HEK293 (cell line): Measurements from ENCODE around the gene ACAP3.

Experiments
- CTCF ChIA-PET: fragments of 350-600 bp; formaldehyde crosslinking; extraction: SDS; loops from one replicate; lab custom pipeline; 2021; ENCODE audit warnings: antibody characterized with exemption; lab: Yijun Ruan, JAX
- POLR2A ChIA-PET: fragments of 300-600 bp; formaldehyde crosslinking; extraction: SDS; loops from one replicate; lab custom pipeline; 2020; ENCODE audit warnings: antibody characterized with exemption, inconsistent platforms; lab: Yijun Ruan, JAX
- H3K27ac ChIP-seq: fragments of 200-500 bp; sonication (Bioruptor generic); 2 replicates; pipeline ENCODE4 v1.5.1; 2014; ENCODE audit warnings: low read depth, low read length, control low read depth, inconsistent platforms; ENCODE audit errors: extremely low read depth
- H3K36me3 ChIP-seq, 2 experiments: fragments of 200-500 bp in 1 of 2; sonication (Bioruptor generic) in 1 of 2; 1 replicate in 1 of 2; 2 replicates in 1 of 2; pipeline ENCODE4 v1.5.1; 2014 to 2017; ENCODE audit warnings: inconsistent platforms in 2 of 2, low read length in 2 of 2; ENCODE audit not compliant: control insufficient read depth in 2 of 2, insufficient read depth in 1 of 2
- H3K4me1 ChIP-seq: fragments of 200-500 bp; sonication (Bioruptor generic); 2 replicates; pipeline ENCODE4 v1.5.1; 2014; ENCODE audit warnings: mild to moderate bottlenecking, low read length, inconsistent platforms; ENCODE audit not compliant: control insufficient read depth, insufficient read depth
- H3K4me3 ChIP-seq: 2 replicates; pipeline ENCODE4 v1.5.1; 2011; ENCODE audit warnings: low read depth, mild to moderate bottlenecking, control low read depth, low read length, moderate library complexity
- H3K9me3 ChIP-seq: fragments of 200-500 bp; sonication (Bioruptor generic); 2 replicates; pipeline ENCODE4 v1.5.1; 2014; ENCODE audit warnings: low read depth, low read length, inconsistent platforms; ENCODE audit not compliant: control insufficient read depth, insufficient read depth
- FEZF1 ChIP-seq: fragments of 450-650 bp; formaldehyde crosslinking; IDR thresholded peaks from 2 replicates; pipeline ENCODE4 v1.5.1; 2016; ENCODE audit warnings: missing biosample characterization, missing genetic modification characterization
- HOXA7 ChIP-seq: sonication (generic); formaldehyde crosslinking; IDR thresholded peaks from 2 replicates; pipeline ENCODE4 v1.8.1; 2022; ENCODE audit warnings: missing genetic modification reagents, borderline replicate concordance
- SCRT2 ChIP-seq: fragments of 450-650 bp; formaldehyde crosslinking; IDR thresholded peaks from 2 replicates; pipeline ENCODE4 v1.5.1; 2016; ENCODE audit warnings: missing biosample characterization, missing genetic modification characterization
- YY2 ChIP-seq: fragments of 450-650 bp; formaldehyde crosslinking; IDR thresholded peaks from 2 replicates; pipeline ENCODE4 v1.5.1; 2016; ENCODE audit warnings: missing biosample characterization, missing genetic modification characterization
- ZBTB1 ChIP-seq: fragments of 450-650 bp; formaldehyde crosslinking; IDR thresholded peaks from 2 replicates; pipeline ENCODE4 v1.5.1; 2016; ENCODE audit warnings: missing biosample characterization, missing genetic modification characterization
- ZBTB20 ChIP-seq: fragments of 450-650 bp; formaldehyde crosslinking; IDR thresholded peaks from 2 replicates; pipeline ENCODE4 v1.5.1; 2016; ENCODE audit warnings: missing biosample characterization, missing genetic modification characterization
- ZBTB26 ChIP-seq: fragments of 450-650 bp; formaldehyde crosslinking; optimal IDR thresholded peaks from 2 replicates; pipeline ENCODE3; 2016; ENCODE audit warnings: missing biosample characterization, mild to moderate bottlenecking, missing genetic modification characterization
- ZBTB8A ChIP-seq: fragments of 450-650 bp; formaldehyde crosslinking; IDR thresholded peaks from 2 replicates; pipeline ENCODE4 v1.5.1; 2016; ENCODE audit warnings: missing biosample characterization, missing genetic modification characterization
- ZNF133 ChIP-seq: fragments of 450-650 bp; formaldehyde crosslinking; IDR thresholded peaks from 2 replicates; pipeline ENCODE4 v1.5.1; 2016; ENCODE audit warnings: missing biosample characterization, missing genetic modification characterization
- ZNF184 ChIP-seq: fragments of 450-650 bp; IDR thresholded peaks from 2 replicates; pipeline ENCODE4 v1.5.1; 2018; ENCODE audit warnings: missing biosample characterization, mild to moderate bottlenecking, missing genetic modification characterization
- ZNF23 ChIP-seq: fragments of 450-650 bp; formaldehyde crosslinking; IDR thresholded peaks from 2 replicates; pipeline ENCODE4 v1.5.1; 2016; ENCODE audit warnings: missing biosample characterization, missing genetic modification characterization, borderline replicate concordance
- ZNF239 ChIP-seq: fragments of 450-650 bp; formaldehyde crosslinking; IDR thresholded peaks from 2 replicates; pipeline ENCODE4 v1.5.1; 2016; ENCODE audit warnings: missing biosample characterization, missing genetic modification characterization
- ZNF324 ChIP-seq: fragments of 450-650 bp; formaldehyde crosslinking; IDR thresholded peaks from 2 replicates; pipeline ENCODE4 v1.5.1; 2016; ENCODE audit warnings: missing biosample characterization, missing genetic modification characterization
- ZNF416 ChIP-seq: fragments of 450-650 bp; formaldehyde crosslinking; IDR thresholded peaks from 2 replicates; pipeline ENCODE4 v1.5.1; 2016; ENCODE audit warnings: missing biosample characterization, missing genetic modification characterization
- ZNF529 ChIP-seq: fragments of 450-650 bp; formaldehyde crosslinking; IDR thresholded peaks from 2 replicates; pipeline ENCODE4 v1.5.1; 2017; ENCODE audit warnings: missing genetic modification characterization, missing biosample characterization; ENCODE audit not compliant: insufficient replicate concordance
- ZNF558 ChIP-seq: fragments of 450-650 bp; formaldehyde crosslinking; IDR thresholded peaks from 2 replicates; pipeline ENCODE4 v1.5.1; 2016; ENCODE audit warnings: missing biosample characterization, missing genetic modification characterization
- ZNF561 ChIP-seq: fragments of 450-650 bp; IDR thresholded peaks from 2 replicates; pipeline ENCODE4 v1.5.1; 2018; ENCODE audit warnings: missing biosample characterization, missing genetic modification characterization, borderline replicate concordance
- ZNF701 ChIP-seq: fragments of 450-650 bp; formaldehyde crosslinking; IDR thresholded peaks from 2 replicates; pipeline ENCODE4 v1.5.1; 2016; ENCODE audit warnings: missing biosample characterization, missing genetic modification characterization
- ZNF707 ChIP-seq: fragments of 450-650 bp; formaldehyde crosslinking; IDR thresholded peaks from 2 replicates; pipeline ENCODE4 v1.5.1; 2016; ENCODE audit warnings: missing biosample characterization, missing genetic modification characterization
- ZNF777 ChIP-seq: fragments of 450-650 bp; formaldehyde crosslinking; IDR thresholded peaks from 2 replicates; pipeline ENCODE4 v1.5.1; 2017; ENCODE audit warnings: missing biosample characterization, missing genetic modification characterization, borderline replicate concordance
- ZNF830 ChIP-seq: fragments of 450-650 bp; IDR thresholded peaks from 2 replicates; pipeline ENCODE4 v1.5.0; 2018; ENCODE audit warnings: missing biosample characterization, missing genetic modification characterization, low read depth, mild to moderate bottlenecking, moderate library complexity
- TF ChIP-seq, protein P1 (sequence below): fragments of 450-650 bp; formaldehyde crosslinking; conservative IDR thresholded peaks from 2 replicates; pipeline ENCODE4 v1.5.1; 2016; ENCODE audit warnings: low read depth, missing biosample characterization, missing genetic modification characterization

The ACAP3 gene

GRCh38 chr1:1260843-1261560 is 46.7 kb downstream of the ACAP3 start:
- CTCF ChIA-PET: no interaction called here
- peaks cover 6 to 93% of the 10 kb centered on the region in 2 experiments; a peak in 2 of 3 replicates for H3K36me3 ChIP-seq
- H3K27ac ChIP-seq: no peak overlapping the region

DNA sequence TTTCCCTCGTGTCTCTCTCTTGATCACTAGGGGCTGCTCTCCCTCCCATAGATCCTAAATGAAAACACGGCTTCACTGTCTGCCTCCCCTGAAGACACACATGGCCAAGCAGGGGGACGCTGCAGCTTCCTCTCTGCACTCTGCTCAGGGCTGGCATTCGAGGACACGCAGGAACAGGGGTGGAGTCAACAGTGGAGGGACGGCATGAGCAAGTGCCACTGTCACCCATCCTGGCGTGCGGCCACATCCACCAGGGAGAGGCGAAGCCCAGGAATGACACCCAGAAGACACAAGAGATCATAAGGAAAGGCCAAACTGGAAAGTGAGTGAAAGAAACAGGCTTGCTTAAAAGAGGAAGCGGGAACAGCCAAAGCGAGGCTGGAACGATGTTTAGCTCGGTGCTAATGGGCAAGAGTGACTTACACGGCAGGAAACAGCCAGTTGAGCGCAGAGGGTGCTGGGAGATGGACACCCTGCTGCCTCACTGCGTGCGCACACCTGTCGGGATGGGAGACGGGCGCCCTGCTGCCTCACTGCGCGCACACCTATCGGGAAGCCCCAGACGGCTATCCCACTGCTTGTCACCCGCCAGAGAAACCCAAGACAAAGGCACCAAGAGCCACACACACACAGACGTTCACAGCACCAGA is 47.7 kb downstream of the ACAP3 start:
- H3K4me1 ChIP-seq: no peaks in the 10 kb centered on the region
- H3K36me3 ChIP-seq: peaks cover 6 to 93% of the 10 kb centered on the region in 2 experiments; a peak in 2 of 3 replicates
- ChIA-PET POLR2A (interaction anchor here (0.6 to 1.3 kb wide), 2 partner anchors 9 to 134 kb away, joined by 4 to 6 read pairs; no protein-coding TSS in a partner anchor), CTCF (no interaction called here)
- no peak overlapping the region for H3K4me3 ChIP-seq
- no peak overlapping the region for H3K27ac ChIP-seq
- H3K9me3 ChIP-seq: no peaks in the 10 kb centered on the region
- no peak for TF ChIP-seq ZNF561 (tag by site-specific recombination)
- TF ChIP-seq ZNF830 (tag by site-specific recombination): no peak
- 0 out of 2 replicates have a peak, but pooled peaks have one; percentile 14 for TF ChIP-seq SCRT2
- TF ChIP-seq ZNF701 (tag by site-specific recombination): no peak
- no peak for TF ChIP-seq ZNF239

More at GRCh38 chr1:1260843-1261560, 46.7 kb downstream of the ACAP3 start:
- POLR2A ChIA-PET: interaction anchor here (0.6 to 1.3 kb wide), 3 partner anchors 10 to 135 kb away, joined by 3 to 6 read pairs (median 4); partner anchors contain the start of gene UBE2J2
- TF ChIP-seq, protein P1, sequence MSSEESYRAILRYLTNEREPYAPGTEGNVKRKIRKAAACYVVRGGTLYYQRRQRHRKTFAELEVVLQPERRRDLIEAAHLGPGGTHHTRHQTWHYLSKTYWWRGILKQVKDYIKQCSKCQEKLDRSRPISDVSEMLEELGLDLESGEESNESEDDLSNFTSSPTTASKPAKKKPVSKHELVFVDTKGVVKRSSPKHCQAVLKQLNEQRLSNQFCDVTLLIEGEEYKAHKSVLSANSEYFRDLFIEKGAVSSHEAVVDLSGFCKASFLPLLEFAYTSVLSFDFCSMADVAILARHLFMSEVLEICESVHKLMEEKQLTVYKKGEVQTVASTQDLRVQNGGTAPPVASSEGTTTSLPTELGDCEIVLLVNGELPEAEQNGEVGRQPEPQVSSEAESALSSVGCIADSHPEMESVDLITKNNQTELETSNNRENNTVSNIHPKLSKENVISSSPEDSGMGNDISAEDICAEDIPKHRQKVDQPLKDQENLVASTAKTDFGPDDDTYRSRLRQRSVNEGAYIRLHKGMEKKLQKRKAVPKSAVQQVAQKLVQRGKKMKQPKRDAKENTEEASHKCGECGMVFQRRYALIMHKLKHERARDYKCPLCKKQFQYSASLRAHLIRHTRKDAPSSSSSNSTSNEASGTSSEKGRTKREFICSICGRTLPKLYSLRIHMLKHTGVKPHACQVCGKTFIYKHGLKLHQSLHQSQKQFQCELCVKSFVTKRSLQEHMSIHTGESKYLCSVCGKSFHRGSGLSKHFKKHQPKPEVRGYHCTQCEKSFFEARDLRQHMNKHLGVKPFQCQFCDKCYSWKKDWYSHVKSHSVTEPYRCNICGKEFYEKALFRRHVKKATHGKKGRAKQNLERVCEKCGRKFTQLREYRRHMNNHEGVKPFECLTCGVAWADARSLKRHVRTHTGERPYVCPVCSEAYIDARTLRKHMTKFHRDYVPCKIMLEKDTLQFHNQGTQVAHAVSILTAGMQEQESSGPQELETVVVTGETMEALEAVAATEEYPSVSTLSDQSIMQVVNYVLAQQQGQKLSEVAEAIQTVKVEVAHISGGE: no peak
- no peak for TF ChIP-seq FEZF1
- H3K4me1 ChIP-seq: no peaks in the 10 kb centered on the region
- H3K4me3 ChIP-seq: no peak overlapping the region
- no peaks in the 10 kb centered on the region for H3K9me3 ChIP-seq

GRCh38 chr1:1259540-1259939 is 48.2 kb downstream of the ACAP3 start:
- Histone ChIP-seq H3K4me1 (no peaks in the 10 kb centered on the region), H3K4me3 (no peak overlapping the region), H3K9me3 (no peaks in the 10 kb centered on the region), H3K36me3 (peaks cover 6 to 93% of the 10 kb centered on the region in 2 experiments; a peak in 2 of 3 replicates), H3K27ac (no peak overlapping the region)
- POLR2A ChIA-PET: no interaction called here
- CTCF ChIA-PET: no interaction called here
- no peak for TF ChIP-seq ZNF707 (tag by site-specific recombination)
- TF ChIP-seq ZNF777 (tag by site-specific recombination): no peak
- TF ChIP-seq ZNF133: no peak
- TF ChIP-seq ZNF529 (tag by site-specific recombination): no peak
- TF ChIP-seq ZNF23 (tag by site-specific recombination): no peak
- TF ChIP-seq HOXA7 (CRISPR knock-in tag): no peak
- TF ChIP-seq, protein P1: no peak
- TF ChIP-seq ZBTB26 (tag by site-specific recombination): no peak
- no peak for TF ChIP-seq ZBTB8A (tag by site-specific recombination)
- TF ChIP-seq ZBTB20 (tag by site-specific recombination): no peak
- no peak for TF ChIP-seq ZNF558 (tag by site-specific recombination)
- TF ChIP-seq YY2 (tag by site-specific recombination): no peak
- TF ChIP-seq ZNF416: no peak
- TF ChIP-seq ZBTB1 (tag by site-specific recombination): no peak
- no peak for TF ChIP-seq ZNF324 (tag by site-specific recombination)
- no peak for TF ChIP-seq ZNF184 (tag by site-specific recombination)
